GM10847 (cell line): ENCODE data around the gene TRIM5.

Experiments
- POLR2A ChIP-seq: IDR thresholded peaks from 2 replicates; pipeline ENCODE4 v1.6.1; 2011; ENCODE audit not compliant: insufficient read length; ENCODE audit errors: extremely low read depth

TRIM5 gene

DNA sequence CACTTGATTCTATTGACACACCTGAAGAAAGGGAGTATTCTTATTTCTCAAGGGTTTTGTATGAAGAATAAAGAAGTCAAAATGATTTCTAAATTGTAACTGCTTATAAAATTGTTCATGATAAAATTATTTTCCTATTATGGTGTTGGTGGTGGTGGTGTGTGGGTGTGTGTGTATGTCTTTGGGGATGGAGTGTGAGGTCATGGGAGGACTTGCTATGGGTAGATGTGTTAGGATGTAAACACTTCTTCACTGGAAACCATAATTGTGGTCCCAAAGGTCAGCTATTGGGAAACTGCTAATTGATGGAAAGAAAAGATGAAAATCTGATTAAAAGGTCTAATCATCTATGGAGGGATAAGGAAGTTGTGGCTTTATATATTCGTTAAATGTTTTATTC, 9.8 kb upstream of the TRIM5 start:
- no peak for TF ChIP-seq POLR2A

DNA sequence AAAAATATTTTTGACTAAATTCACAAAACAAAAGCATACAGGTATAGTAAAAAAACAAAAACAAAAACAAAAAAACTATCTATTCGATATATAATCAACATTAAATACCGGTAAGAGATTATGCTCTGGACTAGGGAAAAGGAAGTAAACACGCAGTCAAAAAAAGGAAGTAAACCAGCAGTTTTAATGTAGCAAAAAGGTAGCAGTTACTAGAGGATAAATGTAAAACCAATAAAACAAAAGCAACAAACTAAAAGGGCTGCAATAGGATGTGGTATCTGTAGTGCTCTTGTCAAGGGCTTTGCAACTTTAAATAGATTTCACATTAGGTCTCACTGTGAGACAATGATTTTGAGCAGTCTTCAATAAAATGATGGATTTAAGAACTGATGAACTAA, 7.1 kb upstream of the TRIM5 start:
- no peak for TF ChIP-seq POLR2A

DNA sequence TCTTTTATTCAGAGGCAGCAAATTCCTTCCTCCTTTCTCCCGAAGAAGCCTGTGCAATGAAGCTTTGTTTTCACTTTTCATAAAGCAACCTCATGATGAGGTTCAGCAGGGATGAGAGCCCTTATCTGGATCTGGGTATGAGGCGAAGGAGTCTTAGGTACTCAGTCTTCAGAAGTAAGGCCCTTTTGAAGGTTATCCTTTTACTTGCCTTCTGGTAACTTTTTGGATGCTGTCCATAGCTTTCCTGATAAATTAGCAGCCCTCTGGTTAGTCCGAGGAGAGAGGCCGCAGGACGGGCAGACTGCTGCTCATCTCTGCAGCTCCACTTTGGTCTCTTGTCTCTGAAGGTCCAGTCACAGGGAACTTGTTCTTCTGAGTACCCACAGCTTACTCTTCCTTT, 5.9 kb upstream of the TRIM5 start:
- no peak for TF ChIP-seq POLR2A

DNA sequence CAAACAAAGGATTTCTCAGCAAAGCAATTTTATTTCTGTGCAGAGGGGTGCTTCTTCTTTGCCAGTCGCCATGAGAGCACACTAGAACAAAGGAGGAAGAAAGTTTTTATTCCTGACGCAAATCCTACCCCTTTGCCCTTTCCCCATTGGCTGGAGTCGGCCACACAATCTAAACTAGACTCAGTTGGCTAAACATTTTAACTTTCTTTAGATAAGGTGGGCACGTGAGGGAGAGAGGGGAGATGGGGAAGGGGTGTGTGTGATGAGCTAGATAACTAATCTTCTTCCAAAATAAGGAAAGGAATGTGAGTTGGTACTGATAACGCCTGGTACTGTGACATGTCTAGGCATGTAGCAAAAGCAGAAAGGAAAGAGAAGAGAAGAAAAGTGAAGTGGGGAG, 5.3 kb upstream of the TRIM5 start:
- no peak for TF ChIP-seq POLR2A

DNA sequence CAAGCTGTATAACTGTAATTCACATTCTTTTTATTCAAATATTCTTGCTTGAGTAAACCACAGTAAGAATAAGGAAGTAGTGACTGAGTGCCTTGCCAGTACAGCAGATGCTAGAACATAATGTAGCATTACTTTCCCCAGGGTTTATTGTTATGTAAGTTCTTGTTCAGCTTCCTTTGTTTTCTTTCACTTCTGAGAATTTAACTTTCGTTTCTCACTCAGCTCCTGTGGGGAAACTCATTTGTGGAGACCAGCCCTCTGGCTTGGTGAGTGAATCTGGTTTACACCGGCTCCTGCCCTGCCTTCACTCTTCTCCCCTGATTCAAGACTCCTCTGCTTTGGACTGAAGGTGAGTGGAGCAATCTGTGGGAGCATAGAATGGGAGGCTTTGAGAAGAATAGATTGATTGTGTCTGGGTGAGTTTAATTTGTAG, 4.7 kb upstream of the TRIM5 start, which contains the start of gene TRIM22:
Gene TRIM22 (plus strand): TSS at position 240 of the 433 bp plus-strand sequence. CDS start 6,443 bp downstream, outside the sequence.
- no peak for TF ChIP-seq POLR2A

DNA sequence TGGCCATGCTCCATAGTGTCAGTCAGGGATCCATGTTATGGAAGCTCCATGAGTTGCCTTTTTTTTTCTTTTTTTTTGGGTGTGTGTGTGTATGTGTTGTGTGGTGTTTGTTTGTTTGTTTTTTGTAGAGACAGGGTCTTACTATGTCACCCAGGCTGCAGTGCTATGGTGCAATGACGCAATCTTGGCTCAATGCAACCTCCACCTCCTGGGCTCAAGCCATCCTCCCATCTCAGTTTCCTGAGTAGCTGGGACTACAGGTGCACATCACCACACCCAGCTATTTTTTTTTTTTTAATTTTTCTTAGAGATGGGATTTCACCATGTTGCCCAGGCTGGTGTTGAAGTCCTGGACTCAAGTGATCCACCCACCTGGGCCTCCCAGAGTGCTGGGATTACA, 3.6 kb upstream of the TRIM5 start:
- no peak for TF ChIP-seq POLR2A

DNA sequence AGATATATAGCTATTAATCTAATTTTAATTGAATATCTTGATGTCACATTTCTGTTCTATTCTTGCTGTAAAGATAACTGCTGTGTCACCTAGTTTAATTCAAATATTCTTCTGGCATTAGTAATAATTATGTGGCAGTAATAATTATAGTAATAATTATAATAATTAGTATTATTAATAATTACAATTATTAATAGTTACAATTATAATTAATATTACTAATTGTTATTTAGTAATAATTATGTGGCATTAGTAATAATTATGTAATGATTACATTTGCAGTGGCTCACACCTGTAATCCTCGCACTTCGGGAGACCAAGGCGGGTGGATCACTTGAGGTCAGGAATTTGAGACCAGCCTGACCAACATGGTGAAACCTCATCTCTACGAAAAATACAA, 1.6 kb upstream of the TRIM5 start:
- no peak for TF ChIP-seq POLR2A

DNA sequence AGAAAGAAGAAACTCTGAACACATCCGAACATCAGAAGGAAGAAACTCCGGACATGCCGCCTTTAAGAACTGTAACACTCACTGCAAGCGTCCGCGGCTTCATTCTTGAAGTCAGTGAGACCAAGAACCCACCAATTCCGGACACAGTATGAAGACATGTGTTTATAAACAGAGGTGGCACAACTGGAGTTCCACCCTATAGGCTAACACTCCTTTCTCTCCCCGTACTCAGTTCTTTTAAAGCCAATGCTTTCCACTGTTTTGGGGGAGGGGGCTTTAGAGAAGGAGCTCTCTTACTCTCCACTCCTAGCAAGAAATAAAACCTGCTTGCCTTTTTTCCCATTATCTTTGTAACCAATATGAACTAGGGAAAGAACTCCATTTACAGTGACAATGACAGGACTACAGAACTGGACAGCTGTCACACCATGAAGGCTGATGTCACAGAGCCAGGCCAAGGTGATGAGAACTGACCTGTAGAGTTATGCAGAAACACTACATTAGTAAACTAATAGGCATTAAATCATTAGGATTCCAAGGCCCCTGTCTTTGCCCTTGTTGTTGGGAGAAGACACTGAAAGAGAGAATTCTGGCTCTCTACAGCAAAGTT, 733 bp downstream of the TRIM5 start:
- TF ChIP-seq POLR2A = no peak

DNA sequence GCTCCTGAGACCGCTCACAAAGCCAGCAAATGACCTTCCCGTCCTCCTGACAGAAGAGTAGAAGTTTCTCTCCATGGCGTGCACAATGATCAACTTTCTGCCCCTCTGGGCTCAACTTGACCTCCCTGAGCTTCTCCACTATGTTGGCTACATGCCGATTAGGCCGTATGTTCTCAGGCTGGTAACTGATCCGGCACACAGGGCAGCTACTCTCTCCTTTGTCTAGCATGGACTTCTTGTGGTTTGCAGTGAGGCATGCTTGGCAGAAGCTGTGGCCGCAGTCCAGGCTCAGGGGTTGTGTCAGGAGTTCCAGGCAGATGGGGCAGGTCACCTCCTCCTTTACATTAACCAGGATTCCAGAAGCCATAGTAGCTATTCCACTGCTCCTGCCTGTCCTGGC, 5.1 kb downstream of the TRIM5 start:
- no peak for TF ChIP-seq POLR2A

DNA sequence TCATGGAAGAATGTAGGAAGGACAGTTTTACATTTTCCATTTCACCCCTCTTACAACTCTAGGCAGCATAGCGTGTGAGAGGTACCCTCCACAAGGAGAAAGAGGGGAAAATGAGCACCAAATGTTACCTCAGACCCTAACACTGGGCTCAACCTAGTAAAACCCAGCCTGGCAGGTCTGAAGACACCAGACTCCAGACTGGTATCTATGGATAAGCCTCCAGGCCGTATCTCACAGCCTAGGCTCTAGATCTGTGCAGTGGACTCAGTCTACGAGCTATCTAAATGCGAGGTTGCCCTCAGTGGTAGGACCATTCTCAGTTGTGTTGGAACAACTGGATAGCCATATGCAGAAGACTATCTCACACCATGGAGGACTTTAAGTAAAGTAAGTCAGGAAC, 10.5 kb downstream of the TRIM5 start:
- TF ChIP-seq POLR2A = no peak

DNA sequence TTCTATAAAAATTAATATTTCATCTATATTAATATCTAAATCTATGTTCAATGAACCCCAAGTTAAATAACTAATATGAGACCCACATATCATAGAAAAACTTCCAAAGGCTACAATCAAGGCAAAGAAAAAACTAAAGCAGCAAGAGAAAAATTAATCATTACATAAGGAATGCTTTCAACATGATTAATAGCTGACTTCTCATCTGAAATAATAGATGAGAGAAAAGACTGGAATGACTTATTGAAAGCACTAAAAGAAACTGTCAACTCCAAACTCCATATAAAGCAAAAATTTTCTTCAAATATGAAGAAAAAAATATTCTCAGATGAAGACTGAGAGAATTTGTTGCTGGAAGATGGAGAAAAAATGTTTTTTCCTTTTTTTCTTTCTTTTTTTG, 13.0 kb downstream of the TRIM5 start:
- no peak for TF ChIP-seq POLR2A

DNA sequence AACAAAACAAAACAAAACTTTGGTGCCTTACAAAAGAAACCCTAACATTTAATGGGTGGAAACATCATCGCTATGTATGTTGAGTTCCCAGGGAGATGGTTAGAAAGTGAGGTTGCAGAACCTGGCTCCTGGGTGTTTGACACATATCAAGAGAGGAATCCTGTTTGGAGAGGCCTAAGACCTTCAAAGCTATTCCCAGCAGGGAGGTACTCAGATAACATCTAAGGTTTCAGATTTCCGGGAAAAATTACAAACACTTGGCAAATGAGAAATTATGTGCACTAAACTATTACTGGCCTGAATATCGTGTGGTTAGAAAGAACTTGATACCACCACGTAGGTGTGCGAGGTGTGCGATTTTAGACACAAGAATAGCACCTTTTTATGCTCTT, 18.5 kb downstream of the TRIM5 start:
- no peak for TF ChIP-seq POLR2A

DNA sequence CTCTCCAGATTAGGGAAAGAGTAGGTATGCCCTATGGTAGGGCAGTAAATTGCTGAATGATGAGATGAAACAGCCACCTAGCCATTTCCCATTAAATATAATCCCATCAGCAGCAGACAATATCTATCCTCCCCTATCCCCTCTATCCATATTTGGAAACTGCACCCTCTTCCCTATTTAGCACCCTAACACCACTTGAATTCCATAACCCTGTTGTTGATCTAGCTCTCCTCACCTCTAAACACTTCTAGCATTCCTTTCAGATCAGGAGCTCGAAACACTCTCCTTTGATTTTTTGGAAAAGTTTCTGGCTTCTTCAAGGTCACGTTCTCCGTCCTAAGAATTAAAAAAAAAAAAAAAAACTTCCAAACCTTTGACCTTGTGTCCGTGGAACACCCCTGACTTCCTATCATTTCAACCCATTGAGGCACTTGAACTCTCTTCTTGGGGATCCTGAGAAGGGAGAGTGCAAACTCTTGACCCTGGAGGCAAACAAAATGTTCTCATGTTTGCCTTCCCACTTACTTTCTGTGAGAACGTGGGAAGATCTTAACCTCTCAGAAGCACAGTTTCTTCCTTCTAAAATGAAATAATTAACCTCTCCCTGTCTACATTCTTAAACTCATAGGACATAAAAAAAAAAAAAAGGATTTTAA, 19.0 kb downstream of the TRIM5 start:
- no peak for TF ChIP-seq POLR2A

DNA sequence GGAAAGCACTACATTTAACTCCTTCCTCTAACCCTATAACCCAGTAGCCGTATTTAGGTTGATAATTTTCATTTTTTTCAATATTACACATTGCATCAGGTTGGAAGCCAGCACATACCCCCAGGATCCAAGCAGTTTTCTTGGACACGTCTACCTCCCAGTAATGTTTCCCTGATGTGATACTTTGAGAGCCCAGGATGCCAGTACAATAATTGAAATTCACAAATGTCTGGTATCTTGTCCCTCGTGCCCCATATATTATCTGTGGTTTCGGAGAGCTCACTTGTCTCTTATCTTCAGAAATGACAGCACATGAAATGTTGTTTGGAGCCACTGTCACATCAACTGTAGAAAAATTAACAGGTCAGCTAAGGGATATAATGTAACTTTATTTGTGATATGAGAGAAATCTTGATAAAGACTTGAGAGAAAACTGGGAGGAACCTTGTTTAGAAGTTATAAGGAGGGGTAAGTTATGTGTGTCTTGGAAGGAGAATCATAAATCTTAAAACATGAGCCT, 19.8 kb downstream of the TRIM5 start:
- no peak for TF ChIP-seq POLR2A

DNA sequence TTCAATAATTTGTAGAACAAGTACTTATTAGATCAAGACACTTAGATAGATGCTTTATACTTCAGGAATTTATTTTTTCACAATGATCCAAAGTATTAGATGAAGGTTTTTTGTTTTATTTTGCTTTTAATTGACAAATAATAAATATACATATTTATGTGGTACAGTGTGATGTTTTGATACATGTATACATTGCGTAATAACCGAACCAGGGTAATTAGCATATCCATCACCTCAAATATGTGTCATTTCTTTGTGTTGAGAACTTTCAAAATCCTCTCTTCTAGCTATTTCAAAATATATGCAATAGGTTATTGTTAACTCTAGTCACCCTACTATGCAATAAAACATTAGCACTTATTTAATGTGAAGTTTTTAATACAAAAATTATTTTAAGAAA, 21.4 kb downstream of the TRIM5 start:
- no peak for TF ChIP-seq POLR2A

DNA sequence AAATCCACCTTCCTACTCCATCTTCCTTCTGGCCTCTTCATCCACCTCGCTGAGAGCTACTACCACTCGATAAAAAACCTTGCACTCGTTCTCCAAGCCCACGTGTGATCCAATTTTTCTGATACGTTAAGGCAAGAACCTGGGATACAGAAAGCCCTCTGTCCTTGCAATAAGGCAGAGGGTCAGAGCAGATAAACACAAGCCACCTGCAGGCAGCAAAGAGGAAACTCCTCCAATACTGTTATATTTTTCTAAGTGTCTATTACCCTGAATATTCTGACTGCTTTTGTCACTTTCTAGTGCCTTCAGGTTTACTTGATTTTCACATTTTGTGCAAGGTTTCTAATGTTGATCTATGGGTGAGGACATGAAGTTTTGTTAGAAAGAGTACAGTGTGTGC, 26.6 kb downstream of the TRIM5 start:
- TF ChIP-seq POLR2A = no peak

DNA sequence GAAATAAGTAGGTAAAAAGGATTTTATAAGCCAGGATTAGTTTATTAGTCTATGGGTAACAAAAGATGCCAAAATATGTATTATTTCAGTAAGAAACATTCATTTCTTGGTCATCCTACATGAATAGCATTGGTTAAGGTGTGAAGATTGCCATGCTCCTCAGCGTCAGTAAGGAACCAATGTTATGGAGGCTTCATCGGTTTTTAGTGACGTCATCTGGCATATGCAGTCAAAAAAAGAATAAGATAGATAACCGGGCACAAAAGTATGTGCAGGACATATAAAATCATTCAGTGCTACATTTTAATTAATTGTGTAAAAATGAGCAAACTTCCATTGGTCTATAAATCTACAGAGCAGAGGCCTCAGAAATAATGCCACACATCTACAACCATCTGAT, 29.4 kb downstream of the TRIM5 start:
- TF ChIP-seq POLR2A = no peak
